ENCODE measurements around the gene BBS7.

Gene BBS7, protein sequence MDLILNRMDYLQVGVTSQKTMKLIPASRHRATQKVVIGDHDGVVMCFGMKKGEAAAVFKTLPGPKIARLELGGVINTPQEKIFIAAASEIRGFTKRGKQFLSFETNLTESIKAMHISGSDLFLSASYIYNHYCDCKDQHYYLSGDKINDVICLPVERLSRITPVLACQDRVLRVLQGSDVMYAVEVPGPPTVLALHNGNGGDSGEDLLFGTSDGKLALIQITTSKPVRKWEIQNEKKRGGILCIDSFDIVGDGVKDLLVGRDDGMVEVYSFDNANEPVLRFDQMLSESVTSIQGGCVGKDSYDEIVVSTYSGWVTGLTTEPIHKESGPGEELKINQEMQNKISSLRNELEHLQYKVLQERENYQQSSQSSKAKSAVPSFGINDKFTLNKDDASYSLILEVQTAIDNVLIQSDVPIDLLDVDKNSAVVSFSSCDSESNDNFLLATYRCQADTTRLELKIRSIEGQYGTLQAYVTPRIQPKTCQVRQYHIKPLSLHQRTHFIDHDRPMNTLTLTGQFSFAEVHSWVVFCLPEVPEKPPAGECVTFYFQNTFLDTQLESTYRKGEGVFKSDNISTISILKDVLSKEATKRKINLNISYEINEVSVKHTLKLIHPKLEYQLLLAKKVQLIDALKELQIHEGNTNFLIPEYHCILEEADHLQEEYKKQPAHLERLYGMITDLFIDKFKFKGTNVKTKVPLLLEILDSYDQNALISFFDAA

DNA sequence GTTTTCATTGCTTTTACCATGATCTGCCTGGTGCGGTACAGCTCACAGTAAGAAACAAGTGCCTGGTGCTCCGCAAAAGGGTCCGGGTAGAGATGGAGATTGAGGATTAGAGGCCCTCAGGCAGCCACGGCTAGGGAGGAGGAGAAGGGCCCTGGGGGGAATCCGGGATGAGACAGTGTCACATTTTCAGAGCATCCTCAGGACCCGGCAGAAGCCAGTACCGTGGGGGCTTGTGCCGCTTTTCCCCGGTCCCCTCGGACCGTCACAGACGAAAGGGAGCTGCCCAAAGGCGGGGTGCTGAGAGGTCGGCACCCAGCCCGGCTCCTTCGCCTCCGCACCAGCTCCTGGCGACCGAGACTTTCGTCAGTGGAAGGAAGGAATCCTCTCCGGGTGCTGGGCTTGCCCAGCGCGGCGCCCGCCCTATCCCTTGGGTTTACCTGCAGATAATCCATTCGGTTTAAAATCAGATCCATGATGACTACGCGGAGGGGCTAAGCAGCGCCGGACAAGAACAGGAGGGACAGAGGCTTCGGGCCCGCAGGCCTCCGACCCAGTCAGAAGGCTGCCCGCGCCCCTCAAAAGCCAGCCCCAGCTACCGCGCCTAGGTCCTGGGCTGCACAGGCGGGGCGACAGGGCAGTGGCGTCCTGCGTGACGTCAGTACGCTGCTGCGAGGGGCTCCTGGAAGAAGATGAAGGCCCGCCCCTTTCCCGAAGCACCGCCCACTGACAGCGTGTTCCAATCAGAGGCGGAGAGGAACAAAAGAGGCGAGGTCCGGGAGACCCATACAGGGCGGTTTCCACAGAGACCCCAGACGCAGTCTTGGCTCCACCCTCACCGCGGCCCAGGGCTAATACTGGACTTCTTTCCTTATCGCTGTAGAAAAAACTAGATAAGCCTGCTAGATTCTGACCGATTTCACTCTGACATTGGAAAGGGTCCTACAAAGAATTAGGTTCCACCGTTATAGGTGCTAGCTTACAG, at the start of gene BBS7:
TSS of gene BBS7 (minus strand) at position 634 of the 982 bp plus-strand sequence. CDS start at position 473, 161 bp downstream.
- peak; percentile 95 for DNase-seq

DNA sequence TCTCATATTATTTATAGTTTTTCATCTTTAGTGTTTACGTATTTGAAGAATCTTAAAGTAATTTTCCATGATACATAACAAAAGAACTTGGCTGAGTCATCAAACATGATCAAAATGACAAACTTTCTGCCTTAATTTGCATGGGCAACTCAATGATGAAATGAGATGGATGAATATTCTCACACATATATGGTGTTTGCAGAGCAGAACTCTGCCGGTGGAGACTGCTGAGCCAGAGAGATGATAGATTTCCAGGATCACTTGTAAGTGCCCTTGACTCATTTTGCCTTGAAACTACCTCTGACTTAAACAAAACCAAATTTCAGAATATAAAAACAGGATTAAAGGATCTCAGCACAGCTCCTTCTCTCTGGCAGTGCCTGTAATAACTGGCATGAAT, 43.4 kb upstream of the BBS7 start:
- DNase-seq = no peak

DNA sequence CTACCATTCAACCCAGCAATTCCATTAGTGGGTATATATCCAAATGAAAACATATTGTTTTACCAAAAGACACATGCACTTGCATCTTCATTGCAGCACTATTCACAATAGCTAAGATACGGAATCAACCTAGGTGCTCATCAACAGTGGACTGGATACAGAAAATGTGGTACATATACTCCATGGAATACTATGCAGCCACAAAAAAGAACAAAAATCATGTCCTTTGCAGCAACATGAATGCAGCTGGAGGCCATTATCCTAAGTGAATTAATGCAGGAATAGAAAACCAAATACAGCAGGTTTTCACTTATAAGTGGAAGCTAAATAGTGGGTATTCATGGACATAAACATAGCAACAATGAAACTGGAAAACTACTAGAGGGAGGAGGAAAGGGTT, 38.1 kb upstream of the BBS7 start:
- no peak for DNase-seq

DNA sequence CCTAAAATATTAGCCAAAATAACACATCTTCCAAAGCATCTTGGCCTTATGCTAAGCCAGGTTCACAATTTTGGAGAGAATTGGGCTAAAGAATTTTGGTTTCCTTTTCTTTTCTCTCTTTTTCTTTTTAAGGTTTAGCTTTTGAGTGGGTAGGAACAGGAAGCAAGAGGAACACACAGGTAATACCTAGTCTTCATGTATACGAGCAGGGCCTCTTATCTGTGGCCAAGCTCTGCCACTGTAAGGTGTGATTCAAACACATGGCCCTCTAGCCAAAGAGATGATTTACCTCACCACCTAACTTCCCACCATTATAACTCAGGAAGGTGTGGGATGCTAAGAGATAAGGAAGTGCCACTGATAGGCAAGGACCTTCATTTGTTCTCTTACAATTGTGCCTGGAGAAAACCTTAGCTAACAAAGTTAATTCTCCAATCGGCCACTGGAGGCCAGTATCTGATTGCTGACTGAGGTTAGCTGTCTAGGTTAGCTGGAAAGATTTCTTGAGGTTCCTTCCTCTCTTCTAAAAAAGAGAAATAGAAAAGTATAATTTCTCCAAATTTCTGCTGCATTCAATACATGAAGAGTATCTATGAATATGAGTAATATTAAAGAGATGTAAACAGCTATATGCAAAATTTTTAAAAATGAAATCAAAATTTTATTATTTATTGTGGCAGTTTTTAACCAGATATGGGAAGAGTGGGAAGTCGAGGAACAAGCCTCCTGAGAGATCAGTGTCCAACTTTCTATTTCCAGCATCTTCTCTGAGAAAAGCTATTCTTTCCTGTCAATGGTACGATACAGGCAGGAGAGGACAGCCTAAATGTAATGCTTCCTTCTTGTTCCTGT, 30.1 kb upstream of the BBS7 start:
- DNase-seq = no peak

DNA sequence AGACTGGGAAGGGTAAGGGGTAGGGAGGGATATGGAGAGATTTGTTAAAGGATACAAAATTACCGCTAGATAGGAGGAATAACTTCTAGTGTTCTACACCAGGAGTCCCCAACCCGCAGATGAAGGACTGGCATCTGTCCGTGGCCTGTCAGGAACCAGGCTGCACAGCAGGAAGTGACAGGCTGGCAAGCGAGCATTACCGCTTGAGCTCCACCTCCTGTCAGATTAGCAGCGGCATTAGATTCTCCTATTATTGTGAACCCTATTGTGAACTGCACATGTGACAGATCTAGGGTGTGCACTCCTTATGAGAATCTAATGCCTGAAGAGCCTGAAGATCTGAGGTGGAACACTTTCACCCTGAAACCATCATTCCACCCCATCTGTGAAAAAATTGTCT, 27.9 kb upstream of the BBS7 start:
- DNase-seq = no peak

DNA sequence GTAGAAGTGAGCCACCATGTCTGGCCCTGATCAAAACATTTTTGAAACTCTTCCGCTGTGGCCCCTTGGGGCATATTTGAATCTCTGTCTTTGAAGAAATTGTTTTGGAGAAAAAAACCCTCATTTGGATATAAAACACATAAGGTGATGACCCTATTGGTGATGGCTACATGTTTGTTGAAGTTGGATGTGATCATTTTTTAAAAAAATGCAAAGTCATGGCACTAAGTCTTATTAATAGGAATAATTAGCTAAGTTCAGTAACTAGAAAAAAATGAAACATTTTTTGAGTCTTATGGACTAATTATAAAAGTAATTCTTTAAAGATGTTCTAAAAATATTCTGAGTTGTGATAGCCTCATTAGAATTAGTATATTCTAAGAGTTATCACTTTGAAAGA, 17.9 kb upstream of the BBS7 start:
- no peak for DNase-seq

DNA sequence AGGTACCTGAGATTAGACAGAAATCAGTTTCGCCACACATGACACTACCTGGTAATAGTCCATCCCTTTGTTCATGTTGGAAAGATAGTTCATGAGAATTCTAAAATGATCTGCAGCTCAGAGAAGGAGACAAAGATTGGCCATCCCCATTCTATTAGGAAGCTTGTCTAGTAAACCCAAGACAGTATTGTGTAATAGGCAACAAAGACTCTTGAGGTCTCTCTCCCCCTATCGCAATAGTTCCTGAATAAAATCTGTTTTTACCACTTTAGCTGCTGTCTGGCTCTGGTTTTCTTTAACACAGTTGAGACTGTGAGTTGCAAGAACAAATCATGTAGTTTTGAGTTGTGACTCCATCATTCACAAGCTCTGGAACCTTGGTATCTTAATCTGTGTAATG, 14.8 kb upstream of the BBS7 start:
- no peak for DNase-seq

DNA sequence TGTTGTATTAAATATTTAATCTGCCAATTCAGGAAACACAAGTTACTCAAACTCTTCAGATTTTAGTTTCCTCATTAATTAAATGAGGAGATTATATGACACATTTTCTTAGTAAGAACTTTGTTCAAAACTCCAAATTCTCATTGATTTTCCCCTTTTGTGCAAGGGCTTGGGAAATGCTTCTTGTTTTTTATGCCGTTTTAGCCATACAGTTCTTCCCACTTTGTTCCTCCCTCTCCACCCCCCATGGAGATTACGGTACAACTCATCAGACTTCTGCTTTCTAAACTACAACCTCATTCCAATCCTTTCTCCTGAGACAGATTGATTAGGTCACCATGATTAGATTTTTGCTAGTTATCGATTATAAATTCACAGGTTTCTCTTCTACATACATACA, 10.9 kb upstream of the BBS7 start:
- no peak for DNase-seq

DNA sequence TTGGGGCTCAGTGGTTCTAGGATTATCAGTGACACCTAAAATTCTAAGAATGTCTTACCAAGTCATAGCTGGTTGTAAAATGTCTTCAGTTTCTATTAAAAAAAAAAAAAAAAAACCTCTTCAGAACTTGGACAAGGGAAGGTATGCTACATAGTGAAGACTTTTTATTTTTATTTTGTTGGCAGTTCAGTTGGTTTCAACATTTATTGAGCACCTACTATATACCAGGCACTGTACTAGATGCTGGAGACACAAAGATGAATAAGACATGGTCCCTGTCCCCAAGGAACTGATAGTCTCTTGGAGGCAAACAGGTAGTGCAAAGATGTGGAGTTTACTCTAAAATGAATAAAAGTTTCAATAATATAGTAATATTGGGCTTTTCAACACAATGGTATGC, 8.9 kb upstream of the BBS7 start:
- no peak for DNase-seq

DNA sequence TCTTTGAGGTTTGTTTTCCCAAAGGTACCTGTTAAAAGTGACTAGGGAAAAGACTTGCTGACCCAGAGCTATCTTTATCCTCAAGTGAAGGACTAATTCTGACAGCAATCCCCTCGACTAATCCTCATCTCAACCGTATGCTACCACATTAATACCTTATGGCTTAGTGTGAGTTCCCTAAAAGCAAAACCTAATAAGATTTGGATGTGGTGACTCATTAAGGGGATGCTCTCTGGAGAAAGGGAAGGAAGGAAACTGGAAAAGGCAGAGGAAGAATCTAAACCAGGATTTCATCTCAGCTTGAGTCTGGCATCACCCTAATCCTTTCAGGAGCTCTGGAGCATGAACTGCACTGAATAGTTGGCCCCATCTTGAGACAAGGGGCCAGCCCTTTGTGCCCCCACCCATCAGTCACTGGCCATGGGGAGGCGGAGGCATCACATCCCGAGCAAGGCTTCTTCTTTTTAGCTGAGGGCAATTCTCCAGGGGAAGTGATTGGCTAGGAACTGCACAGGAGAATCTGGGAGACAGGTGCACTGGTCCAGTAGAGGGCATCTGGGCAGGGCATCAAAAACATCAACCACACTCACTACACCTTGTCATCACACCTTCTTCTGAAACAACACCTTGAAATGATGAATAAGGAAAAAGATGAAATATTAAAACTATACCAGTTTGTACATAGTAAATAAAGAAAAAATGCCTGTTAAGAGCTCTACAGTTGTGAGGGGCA, 6.9 kb upstream of the BBS7 start:
- DNase-seq = no peak

DNA sequence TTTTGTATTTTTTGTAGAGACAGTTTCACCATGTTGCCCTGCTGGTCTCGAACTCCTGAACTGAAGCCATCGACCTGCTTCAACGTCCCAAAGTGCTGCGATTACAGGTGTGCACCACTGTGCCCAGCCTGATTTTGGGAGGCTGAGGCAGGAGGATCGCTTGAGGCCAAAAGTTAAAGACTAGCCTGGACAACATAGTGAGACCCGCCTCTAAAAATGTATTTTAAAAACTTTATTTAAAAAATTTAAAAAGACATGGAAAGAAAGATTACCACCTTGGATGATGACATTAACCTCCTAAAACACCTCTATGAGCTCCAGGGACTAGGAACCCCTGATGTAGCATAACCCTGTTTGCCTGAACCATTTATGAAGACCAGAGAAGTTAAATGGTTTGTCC, 5.8 kb upstream of the BBS7 start:
- DNase-seq = no peak

DNA sequence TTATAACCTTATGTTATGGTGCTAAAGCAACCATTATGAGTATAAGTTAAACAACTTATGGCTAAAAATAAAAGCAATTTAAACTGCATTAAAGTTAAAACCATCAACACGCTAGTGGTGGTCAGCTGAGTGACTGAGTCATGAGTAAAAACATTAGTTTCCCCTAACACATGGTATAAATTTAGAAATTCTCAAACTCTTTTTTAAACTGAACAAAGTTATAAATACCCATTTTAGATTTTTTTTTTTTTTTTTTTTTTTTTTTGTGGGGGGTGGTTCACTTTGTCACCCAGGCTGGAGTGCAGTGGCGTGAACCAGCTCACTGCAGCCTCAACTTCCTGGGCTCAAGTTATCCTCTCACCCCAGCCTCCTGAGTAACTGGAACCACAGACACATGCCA, 5.4 kb upstream of the BBS7 start:
- no peak for DNase-seq

DNA sequence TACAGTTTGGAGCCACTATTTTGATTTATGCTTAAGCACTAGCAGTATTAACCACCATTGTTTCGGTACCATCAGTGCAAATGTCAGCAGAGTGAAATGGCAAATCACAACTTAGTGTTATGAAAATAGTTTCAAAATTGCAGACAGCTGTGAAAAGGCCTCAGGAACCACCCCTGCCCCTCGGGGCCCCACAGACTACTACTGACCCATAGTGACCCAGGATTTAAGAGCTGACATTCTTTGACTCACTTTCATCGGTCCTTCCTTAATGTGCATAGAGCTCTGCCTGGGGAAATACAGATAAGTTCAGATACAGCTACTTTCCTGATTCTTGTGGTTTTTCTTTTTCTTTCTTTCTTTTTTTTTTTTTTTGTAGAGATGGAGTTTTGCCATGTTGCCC, 3.3 kb upstream of the BBS7 start:
- DNase-seq = no peak

DNA sequence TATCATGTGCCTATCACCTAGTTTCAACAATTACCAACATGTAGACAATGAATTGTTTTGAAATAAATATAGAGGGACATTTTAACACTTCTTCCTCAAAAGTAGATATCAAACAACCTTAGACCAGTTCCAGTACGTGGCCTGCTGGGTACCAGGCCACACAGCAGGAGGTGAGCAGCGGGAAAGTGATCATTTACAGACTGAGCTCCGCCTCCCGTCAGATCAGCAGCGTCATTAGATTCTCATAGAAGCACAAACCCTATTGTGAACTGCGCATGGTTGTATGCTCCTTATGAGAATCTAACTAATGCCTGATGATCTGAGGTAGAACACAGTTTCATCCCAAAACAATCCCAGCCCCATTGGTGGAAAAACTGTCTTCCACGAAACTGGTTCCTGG, 6.5 kb downstream of the BBS7 start:
- DNase-seq = no peak

DNA sequence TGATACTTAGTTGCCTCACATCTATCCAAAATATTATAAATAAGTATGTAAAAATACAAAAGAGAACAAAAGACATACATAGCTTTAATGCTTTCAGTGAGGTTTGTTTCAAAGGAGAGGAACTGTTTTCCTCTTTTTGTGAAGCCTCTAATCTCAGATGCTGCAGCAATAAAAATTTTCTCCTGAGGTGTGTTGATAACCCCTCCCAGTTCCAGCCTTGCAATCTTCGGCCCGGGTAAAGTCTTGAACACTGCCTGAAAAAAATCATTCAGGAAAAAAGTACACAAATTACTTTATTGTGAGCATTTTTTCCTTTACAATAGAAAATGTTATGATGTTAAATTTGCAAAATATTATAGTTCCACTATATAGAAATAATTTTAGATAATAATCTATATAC, 8.8 kb downstream of the BBS7 start:
- DNase-seq = no peak

DNA sequence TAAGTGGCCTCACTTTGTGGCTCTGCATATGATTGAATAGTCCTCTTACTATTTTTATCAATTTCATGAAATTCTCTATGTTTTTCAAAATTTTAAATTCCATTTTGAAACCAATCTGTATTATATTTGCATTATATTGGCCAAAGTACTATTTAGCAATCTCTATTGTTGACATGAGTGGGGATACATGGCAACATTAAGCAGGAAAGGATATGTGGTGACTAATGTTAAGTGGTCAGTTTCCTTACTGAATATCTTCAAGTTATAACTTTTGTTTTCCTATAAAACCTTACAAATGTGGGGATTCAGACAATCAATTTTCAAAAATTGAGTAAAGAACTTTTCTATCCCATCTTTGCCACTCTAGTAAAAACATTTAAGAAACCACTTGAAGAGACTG, 10.2 kb downstream of the BBS7 start:
- no peak for DNase-seq

DNA sequence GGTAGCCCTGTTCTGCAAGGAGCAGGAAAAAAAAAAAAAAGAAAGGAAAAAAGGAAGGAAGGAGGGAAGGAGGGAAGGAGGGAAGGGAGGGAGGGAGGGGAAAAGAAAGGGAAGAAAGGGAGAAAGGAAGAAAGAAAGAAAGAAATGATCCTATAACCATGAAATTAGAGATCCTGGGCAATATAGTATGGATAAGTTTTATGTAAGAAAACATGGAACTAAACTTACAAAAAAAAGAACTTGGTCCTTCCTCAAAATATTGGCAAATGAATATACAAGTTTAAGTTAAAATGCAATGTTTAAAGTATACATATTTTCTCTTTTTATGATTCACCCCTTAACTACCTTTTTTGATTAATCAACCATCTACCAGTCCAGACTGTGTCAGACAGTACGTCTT, 18.9 kb downstream of the BBS7 start:
- DNase-seq = no peak

DNA sequence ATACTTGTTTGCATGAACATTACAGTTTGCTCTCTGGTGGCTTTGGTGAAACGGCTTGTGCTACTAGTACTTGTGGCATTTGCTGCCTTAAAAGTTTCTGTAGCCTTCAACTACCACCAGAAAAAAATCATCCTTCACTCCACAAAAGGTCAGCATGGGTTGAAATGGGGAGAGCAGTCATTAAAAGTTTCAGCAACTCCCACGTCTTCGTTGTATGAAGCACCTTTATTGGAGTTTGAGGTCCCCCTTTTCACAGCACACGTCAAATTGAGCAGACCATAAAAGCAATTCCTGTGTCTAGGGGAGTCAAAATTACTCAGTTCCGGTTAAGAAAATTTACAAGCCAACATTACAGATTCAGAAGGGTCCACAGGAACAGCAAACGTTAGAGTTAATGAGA, 23.6 kb downstream of the BBS7 start:
- DNase-seq = no peak

DNA sequence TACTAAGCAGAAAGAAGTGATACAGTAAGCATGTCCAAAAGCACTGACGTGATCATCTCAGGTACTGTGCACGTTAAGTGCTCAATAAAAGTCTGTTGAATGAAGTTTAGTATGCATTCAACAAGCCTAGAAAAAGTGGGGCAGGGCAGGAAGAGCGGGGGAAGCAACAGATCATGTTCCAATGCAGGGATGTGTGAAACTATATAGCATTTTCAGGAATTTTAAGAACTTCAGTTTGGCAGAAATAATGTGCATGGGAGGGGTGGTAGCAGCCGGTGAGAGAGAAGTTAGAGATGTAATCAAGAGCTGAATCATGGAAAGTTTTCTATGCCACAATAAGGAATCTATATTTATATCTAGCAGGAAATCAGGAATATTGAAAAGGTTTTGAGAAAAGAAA, 27.4 kb downstream of the BBS7 start:
- DNase-seq = no peak

DNA sequence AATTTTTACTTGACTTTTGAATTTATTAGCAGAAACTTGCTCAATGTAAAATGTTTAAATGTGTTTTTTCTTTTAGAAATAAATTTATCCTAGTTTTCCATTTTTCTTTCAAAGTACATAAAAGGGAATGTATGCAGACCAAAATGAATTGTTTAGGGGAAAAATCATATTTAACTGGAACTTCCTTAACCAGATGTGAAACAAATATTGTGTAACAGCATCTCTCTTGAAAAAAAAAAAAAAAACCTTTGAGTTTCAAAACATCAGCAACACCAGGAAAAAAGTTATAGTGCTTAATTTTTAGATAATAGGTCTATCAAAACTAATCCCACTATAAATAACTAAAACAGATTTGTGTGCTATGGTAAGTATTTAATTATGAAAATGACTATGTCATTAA, 32.1 kb downstream of the BBS7 start:
- no peak for DNase-seq

DNA sequence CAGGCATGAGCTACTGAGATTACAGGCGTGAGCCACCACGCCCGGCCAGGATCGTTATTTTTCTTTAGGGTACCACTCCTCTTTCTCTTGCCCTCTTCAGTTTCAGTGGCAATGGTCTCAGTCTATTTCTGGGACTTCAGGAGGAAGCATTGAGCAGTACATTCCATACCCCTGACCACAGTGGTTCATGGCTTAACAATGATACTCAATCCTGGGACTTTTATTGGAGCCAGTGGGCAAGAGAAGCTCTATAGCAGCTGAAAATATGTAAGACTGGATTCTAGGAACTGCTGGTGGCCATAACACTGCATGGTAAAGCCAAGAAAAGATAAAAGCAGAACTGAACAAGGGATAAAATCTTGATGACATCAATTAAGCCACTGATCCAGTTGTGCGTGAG, 40.8 kb downstream of the BBS7 start:
- no peak for DNase-seq

DNA sequence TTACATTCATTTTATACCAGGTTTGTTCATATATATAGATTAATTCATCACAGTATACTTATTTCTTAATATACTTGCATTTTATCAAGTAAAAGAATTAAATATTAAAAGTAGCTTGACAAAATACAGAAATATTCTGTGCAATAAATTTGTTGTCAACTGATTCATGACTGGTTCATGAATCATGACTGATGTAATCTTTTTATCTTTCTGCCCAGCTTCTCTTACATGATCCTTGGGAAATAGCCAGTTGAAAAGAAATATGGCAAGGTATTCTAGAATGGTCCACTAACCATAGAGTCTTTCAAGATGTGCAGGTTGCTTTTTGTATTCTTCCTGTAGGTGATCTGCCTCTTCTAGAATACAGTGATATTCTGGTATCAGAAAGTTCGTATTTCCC, 42.4 kb downstream of the BBS7 start:
- DNase-seq = no peak

All from NCI-H1048 (cell line).